ENCODE measurements around the gene DST. TPM values are rescaled to one million over a fixed set of nuclear protein-coding genes. Genes with fewer than 3 reads are reported as not detected.

DST gene
- total and polyA plus RNA-seq, 2 of the 8 experiments (the other 6 are each of a cell fraction or from before 2014, with no cell fraction given), result 49.4 to 116 TPM

DNA sequence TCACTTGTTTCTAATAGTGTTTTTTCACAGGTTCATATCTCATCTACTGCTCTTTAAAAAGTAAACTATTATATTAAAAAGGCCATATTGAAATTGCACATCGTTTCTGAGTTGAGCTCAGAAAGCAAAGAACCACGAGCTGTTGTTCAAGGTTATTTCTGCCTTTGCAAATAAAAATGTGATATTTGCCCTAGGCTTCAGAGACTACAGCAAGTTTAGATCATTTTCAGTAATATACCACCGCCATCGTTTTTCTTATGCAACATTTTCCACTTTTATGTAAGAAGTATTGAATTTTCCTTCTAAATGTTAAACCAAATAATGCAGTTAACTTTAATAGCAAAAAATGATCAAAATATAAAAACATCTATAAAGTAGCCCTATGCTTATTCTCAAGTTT lies 71.1 kb downstream of the DST start (continued):
- TF ChIP-seq, protein P1, sequence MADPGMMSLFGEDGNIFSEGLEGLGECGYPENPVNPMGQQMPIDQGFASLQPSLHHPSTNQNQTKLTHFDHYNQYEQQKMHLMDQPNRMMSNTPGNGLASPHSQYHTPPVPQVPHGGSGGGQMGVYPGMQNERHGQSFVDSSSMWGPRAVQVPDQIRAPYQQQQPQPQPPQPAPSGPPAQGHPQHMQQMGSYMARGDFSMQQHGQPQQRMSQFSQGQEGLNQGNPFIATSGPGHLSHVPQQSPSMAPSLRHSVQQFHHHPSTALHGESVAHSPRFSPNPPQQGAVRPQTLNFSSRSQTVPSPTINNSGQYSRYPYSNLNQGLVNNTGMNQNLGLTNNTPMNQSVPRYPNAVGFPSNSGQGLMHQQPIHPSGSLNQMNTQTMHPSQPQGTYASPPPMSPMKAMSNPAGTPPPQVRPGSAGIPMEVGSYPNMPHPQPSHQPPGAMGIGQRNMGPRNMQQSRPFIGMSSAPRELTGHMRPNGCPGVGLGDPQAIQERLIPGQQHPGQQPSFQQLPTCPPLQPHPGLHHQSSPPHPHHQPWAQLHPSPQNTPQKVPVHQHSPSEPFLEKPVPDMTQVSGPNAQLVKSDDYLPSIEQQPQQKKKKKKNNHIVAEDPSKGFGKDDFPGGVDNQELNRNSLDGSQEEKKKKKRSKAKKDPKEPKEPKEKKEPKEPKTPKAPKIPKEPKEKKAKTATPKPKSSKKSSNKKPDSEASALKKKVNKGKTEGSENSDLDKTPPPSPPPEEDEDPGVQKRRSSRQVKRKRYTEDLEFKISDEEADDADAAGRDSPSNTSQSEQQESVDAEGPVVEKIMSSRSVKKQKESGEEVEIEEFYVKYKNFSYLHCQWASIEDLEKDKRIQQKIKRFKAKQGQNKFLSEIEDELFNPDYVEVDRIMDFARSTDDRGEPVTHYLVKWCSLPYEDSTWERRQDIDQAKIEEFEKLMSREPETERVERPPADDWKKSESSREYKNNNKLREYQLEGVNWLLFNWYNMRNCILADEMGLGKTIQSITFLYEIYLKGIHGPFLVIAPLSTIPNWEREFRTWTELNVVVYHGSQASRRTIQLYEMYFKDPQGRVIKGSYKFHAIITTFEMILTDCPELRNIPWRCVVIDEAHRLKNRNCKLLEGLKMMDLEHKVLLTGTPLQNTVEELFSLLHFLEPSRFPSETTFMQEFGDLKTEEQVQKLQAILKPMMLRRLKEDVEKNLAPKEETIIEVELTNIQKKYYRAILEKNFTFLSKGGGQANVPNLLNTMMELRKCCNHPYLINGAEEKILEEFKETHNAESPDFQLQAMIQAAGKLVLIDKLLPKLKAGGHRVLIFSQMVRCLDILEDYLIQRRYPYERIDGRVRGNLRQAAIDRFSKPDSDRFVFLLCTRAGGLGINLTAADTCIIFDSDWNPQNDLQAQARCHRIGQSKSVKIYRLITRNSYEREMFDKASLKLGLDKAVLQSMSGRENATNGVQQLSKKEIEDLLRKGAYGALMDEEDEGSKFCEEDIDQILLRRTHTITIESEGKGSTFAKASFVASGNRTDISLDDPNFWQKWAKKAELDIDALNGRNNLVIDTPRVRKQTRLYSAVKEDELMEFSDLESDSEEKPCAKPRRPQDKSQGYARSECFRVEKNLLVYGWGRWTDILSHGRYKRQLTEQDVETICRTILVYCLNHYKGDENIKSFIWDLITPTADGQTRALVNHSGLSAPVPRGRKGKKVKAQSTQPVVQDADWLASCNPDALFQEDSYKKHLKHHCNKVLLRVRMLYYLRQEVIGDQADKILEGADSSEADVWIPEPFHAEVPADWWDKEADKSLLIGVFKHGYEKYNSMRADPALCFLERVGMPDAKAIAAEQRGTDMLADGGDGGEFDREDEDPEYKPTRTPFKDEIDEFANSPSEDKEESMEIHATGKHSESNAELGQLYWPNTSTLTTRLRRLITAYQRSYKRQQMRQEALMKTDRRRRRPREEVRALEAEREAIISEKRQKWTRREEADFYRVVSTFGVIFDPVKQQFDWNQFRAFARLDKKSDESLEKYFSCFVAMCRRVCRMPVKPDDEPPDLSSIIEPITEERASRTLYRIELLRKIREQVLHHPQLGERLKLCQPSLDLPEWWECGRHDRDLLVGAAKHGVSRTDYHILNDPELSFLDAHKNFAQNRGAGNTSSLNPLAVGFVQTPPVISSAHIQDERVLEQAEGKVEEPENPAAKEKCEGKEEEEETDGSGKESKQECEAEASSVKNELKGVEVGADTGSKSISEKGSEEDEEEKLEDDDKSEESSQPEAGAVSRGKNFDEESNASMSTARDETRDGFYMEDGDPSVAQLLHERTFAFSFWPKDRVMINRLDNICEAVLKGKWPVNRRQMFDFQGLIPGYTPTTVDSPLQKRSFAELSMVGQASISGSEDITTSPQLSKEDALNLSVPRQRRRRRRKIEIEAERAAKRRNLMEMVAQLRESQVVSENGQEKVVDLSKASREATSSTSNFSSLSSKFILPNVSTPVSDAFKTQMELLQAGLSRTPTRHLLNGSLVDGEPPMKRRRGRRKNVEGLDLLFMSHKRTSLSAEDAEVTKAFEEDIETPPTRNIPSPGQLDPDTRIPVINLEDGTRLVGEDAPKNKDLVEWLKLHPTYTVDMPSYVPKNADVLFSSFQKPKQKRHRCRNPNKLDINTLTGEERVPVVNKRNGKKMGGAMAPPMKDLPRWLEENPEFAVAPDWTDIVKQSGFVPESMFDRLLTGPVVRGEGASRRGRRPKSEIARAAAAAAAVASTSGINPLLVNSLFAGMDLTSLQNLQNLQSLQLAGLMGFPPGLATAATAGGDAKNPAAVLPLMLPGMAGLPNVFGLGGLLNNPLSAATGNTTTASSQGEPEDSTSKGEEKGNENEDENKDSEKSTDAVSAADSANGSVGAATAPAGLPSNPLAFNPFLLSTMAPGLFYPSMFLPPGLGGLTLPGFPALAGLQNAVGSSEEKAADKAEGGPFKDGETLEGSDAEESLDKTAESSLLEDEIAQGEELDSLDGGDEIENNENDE (IDR thresholded peaks at IDR 0.05; ENCODE audit: insufficient replicate concordance, low read length), result no peak
- TF ChIP-seq KDM5A (IDR thresholded peaks at IDR 0.05; ENCODE audit: low read length) (no peak), ZNF274 (IDR thresholded peaks at IDR 0.05; ENCODE audit: borderline replicate concordance, extremely low read depth, low read length) (no peak)
